HG03103 (cell line): ENCODE results near the gene LYRM2.

ENCODE experiments used
- ATAC-seq: cut with Tn5 transposase; IDR thresholded peaks from one replicate; pipeline ENCODE4 v1.9.1; 2021; ENCODE audit warnings: low read depth; ENCODE audit not compliant: unreplicated experiment

The LYRM2 gene

DNA sequence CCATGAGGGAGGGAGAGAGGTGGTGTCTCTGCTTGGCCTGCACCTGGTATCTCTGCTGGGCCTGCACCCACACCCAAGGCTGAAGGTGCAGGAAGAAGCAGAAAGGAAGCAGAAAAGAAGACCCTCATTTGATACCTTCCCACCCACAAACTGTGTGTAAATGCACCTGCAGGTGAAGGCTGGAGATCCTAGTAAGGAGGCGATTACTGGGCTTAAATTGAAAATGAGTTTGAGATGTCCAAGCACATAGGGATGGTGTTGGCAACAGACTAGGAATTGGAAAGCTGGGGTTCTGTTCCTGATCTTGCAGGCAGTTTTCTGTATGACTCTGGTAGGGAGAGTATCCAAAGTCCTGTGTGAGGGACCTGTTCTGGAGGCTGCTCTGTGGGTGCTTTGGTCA is 74.7 kb downstream of the LYRM2 start:
- ATAC-seq, result no peak

DNA sequence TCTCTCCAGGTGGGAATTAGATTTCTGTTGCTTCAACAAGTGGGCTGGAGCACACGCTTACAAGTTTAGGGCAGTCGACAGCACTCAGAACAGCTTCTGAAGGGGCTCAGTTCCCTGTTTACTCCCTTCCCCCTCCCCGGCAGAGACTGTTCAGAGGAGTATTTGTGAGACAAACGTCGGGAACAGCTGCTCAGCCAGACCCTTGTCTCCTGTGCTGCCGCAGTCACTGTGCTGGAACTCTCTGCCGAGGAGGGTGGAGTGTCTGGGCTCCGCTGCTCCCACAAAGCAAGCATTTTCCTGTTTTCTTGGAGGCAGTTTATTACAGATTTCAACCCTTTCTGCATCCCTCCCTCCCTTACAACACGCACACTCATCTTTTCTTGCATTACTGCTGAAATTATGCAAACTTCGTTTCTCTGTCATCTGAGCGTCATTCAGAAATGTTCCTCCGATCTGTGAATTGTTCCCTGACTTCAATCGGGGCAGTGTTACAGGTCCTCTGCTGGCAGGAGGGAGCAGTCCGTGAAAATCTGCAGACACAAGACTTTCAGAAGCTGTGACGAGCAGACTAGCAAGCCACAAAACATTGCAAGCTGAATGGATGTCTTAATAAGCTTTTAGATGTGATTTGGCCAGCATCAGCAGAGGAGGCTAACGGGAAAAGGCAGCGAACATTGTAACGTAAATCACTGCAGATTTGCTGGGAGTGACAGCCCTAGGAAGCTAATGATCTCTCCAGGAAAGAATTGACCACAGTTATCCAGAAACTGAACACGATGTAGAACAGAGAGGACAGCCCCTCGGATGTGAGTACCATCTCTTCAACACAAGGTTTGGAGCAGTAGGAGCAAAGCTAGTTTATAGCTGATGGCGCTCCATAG is 76.2 kb downstream of the LYRM2 start:
- no peak for ATAC-seq

DNA sequence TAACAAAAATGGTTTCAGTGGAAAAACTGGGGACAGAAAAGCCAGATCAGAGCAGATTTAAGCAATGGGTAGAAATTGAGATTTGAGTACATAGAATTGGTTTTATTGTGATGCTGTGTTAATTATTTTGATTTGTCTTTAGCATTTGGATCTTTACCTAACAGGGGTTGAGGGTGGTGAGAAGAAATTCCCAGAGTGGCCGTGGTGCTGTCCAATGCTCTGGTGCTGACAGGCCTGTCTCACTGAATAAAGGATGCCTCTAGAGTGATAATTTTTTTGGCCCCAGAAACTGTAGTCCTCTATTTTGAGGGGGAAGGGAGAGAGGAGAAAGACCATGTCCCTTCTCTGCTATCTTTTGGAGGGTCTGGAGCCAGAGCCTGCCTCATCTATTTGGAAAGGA is 79.1 kb downstream of the LYRM2 start:
- no peak for ATAC-seq

DNA sequence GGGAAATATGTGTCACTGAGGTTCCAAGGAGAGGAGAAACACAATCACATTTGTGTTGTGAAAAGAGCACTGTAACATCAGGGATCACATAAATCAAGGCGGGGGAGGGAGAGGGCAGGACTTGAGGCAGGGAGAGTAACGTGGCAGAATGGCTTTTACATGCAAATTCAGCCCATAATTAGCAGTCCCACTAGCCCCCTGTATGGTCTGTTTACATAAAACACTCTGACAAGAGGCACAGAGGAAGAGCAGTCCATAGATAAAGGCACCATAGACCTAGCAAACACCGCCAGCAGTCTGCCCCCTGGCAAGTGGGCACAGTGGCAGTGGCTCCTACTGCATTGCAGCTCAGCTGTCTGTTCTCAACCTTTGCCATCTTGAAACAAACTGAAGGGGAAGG is 82.7 kb downstream of the LYRM2 start:
- no peak for ATAC-seq

DNA sequence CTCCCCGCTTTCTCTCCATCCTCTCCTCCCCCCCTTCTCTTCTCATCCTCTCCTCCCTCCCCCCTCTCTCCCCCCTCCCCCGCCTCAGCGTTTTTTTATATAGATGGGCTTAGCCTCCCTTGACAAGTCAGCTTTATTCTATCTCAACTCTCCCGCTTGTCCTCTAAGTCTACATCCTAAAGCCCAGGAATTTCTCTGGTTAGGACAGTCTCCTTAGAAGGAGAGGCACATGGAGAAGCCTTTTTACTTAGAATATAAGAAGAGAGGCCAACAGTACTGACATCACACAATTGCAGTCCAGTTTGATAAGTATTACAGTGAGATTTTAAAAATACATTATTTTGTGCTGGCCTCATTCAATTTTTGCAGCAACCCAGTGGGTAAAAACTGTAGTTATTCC is 83.5 kb downstream of the LYRM2 start:
- no peak for ATAC-seq

DNA sequence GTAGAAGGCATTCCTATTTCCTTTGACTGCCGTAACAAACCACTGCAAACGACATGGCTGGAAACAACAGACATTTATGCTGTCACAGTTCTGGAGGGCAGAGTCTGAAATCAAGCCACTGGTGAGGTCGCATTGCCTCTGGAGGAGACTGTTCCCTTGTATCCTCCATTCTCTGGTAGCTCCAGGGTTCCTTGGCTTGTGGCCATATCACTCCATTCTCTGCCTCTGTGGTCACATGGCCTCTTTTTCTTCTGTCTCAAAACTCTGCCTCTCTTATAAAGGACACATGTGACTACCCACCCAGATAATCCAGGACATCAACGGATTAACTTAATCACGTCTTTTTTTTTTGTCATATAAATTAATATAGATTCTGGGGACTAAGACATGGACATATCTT is 84.4 kb downstream of the LYRM2 start:
- ATAC-seq, result no peak

DNA sequence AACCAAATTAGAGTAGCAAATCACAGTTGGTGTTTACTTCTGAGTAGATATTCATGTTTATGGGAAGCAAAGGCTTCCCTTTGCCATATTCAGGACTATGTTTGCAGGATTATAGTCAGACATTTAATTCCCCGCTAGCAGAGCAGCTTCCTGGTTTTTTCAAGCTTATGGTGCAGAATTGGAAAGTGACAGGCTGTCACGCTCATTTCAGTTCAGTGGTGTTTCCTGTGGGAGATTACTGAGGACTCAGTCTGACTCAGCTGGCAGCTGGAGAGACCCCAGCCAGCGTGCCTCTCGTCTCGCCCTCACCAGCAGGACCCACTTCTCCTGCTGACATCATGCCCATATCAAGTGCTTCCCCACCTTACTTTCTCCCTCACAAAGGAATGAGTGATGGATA is 85.1 kb downstream of the LYRM2 start:
- no peak for ATAC-seq

DNA sequence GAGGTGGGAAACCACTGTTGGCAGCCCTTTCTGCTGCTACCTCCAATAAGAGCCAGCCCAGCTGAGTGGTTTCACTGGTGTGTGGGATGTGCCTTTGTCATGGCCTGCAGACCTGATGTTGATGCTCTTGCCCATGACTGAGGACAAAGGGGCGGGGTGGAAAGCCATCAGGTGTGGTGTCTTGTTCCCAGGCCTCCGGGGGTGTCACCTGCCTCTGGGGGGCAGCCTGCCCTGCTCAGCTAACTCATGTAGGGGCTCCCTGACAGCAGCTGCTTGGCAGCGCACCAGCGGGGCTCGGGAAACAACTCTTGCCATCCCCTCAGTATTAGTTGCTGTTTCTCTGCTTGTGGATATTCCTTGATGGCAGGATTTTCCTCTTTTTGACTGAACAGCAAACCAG is 91.3 kb downstream of the LYRM2 start:
- ATAC-seq, result no peak

DNA sequence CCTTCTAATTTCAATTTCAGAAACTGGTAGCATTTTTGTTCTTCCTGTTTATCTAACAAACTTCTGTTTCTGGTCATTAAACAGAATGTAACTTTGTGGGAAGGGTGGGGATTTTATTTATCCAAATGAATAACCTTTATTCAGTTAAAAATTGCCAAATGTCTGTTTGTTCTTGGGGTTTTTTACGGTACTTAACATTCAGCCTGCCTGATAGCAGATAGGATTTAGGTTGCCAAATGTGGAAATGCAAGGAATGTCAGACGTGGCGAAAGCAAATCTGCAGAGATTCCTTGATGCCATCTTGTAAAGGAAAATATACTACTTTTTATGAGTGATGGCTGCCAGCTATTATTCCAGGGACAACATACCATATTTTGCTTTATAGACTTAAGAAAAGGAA is 95.7 kb downstream of the LYRM2 start:
- no peak for ATAC-seq

DNA sequence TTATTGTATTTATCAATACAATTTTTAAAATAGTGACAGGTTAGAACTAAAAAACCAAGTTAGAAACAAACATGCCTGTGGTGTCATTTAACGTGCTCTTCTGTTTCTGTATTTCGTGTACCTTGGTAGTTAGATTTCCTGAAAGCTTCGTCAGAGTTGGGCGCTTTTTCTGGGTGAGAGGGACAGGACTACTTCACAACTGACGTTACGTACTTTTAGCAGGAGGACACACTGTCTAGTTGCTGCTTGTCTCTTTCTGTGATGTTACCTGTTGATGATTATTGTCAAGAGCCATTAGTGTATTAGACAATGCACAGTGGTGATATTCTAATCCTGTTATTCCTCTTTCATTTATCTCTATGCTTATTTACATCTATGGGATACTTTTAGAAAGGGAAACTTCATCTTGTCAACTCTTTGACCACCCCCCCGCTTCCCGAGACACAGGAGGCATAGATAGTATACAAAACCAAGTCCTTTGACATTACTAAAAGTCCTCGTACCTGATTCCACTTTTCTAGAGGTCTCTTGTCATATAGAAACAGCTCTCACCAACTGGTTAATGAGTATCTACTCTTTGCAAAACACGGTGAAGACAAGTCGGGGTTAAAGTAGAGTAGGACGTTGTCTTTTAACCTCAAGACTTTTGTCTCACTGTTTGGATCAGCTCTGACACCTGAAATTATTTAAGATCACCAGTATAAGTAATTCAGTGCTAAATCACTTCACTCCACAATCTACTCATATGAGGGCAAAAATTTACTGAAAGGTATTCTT is 96.3 kb downstream of the LYRM2 start:
- no peak for ATAC-seq

DNA sequence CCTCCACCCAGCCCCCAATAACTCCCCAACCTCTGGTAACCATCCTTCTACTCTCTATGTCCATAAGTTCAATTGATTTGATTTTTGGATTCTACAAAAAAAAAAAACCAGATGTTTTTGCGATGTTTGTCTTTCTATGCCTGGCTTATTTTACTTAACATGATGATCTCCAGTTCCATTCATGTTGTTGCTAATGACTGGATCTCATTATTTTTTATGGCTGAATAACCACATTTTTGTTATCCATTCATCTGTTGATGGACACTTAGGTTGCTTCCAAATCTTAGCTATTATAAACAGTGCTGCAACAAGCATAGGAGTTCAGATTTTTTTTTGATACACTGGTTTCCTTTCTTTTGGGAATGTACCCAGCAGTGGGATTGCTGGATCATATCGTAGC is 98.8 kb downstream of the LYRM2 start:
- no peak for ATAC-seq

DNA sequence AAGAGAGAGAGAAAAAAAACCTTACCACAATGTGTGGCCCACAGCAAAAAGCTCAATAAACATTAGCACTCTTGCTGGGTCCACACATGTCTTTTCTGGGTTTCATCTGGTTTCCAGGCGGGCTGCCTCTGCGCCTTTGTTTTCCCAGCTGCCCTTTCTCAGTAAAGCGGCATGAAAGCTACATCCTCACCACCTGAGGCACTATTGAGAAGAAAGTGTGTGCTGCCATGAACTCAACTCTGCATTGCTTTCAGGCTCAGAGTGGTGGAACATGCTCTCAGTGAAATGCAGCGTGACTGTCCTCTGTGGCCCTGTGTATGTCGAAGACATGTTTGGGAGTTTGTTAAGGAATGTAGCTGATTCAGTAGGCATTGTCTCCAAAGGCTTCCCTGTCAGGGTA is 102.3 kb downstream of the LYRM2 start:
- no peak for ATAC-seq

DNA sequence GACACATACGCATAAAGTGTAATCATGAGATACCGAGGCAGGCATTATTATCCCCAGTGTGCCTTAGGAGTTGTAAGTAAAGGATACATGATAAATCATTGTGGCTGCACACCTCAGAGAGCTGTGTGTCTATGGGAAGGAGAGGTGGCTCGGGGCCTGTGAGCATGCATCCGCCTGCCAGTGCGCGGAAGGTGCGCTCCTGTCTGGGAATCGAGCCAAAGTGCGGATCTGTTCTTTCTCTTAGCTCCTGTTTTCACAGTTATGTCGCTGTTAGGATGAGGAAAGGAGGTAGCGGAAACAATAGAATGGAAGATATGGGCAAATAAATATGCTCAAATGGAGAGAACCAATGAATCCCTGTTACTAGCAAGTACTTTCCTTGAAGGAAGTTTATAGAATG is 107.6 kb downstream of the LYRM2 start:
- ATAC-seq, result no peak

DNA sequence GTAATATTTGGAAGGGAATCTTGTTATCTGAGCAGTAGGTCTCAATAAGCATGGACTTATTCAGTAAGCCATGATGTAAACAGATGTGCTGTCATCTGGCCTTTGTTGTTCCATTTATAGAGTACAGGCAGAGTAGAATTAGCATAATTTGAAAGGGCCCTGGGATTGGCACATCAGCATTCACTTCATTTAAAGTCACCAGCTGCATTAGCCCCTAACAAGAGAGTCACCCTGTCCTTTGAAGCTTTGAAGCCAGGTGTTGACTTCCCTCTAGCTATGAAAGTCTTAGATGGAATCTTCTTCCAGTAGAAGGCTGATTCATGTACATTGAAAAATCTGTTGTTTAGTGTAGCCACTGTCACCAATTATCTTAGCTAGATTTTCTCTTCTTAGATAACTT is 109.7 kb downstream of the LYRM2 start:
- ATAC-seq, result no peak

DNA sequence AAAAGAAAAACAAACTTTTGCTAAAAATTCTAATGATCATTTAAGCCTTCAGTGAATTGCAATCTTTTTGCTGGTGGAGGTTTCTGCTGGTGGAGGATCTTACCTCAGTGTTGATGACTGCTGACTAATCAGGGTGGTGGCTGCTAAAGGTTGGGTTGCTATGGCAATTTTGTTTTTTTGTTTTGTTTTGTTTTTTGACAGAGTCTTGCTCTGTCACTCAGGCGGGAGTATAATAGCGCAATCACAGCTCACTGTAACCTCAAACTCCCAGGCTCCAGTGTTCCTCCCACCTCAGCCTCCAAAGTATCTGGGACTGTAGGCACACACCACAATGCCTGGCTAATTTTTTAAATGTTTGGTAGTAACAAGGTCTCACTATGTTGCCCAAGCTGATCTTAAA is 110.9 kb downstream of the LYRM2 start:
- no peak for ATAC-seq

DNA sequence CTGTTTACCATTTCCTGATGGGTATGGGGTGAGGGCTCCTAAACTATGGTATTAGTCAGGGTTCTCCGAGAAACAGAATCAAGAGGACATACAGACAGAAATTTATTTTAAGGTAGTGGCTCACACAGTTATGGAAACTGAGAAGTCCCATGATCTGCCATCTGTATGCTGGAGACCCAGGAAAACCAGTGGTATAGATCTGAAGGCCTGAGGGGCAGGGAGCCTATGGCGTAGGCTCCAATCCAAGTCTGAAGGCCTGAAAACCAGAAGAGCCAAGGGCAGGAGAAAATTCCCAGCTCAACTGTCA is 112.0 kb downstream of the LYRM2 start:
- ATAC-seq, result no peak

DNA sequence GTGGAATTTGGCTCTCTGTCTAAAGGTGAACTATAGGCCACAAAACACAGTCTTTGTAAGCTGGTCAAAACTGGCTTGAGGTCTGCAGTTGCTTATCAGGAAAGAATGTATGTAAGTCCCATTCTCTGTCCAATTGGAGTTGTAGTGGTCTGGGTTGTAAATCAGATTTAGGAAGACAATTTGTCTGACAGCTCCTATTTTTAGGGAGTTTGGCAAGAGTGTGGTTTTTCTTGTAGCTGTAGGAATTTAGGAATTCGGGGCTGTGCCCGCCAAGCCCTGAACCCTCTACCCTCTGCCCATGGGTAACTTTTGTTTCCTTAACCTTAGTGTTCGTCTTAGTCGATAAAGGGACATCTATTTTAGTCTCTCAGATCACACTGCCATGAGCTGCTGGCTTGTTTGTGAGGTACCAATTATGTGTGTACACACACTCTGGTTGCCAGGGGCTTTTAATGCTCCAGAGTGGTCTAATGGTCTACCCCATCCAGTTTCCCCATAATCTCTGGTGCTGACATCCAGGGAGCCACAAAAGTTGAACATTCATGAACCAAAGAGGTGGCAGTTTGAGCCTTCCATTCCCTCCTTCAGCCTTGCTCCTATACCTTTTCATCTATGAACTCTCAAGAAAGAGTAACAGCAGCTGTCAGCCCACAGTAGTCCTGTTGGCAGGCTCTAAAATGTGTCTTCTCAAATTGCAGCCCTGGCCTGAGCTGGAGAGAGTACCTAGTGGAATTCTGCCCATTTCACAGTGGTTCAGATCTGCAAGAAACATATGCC is 112.6 kb downstream of the LYRM2 start:
- ATAC-seq, result no peak

DNA sequence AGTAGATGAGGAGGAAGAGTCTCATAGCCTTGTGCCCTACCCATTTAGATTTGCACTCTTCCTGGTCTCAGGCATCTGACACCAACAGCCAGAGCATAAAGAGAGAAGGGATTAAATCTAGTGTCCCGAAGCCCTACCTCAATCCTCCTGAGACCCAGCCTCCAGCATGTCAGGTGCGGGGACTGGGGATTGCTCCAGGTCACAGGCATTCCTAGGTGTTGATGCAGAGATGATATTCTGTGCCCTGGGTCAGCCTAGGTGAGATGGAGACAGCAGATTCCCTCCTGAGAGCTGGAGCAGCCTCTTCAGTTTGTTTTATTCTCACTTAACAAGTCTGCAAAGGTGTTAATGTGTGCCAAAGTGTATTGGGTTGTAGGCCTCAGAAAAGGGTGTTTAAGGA is 115.8 kb downstream of the LYRM2 start:
- ATAC-seq, result no peak

DNA sequence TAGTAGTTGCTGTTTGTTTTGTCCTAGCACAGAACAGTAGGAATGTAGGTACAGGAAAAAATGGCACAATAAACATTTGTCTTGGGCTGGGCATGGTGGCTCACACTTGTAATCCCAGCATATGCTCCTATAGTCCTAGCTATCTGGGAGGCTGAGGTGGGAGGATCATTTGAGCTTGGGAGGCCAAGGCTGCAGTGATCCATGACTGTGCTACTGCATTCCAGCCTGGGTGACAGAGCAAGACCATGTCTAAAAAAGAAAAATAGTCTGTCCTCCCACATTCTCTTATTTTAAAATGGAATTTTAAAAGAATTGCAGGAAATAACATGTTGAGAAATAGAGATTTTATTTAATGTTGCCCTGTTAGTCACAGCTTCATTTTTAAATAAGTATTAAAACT is 117.8 kb downstream of the LYRM2 start:
- ATAC-seq, result no peak

DNA sequence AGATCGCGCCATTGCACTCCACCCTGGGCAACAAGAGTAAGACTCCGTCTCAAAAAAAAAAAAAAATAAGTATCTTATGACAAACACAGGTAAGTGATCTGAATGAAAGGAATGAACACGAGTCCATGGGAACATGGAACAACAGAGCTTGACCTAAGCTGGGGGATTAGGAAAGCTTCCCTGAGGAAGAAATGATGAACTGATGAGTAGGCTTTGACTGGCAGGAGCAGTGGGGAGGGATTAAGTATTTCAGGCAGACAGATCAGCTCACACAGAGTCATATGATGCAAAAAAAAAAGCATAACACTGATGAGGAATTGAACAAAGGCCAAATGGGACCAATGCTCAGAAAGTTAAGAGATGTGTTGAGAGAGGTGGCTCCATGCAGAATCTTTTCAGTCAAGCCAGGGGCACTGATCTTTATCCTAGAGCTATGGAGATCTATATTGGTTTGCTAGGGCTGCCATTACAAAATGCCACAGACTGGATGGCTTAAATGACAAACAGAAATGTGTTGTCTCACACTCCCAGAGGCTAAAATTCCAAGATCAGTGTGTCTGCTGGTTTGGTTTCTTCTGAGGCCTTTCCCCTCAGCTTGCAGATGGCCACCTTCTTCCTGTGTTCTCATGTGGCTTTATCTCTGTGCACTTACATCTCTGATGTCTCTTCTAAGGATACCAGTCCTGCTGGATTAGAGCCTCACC is 120.0 kb downstream of the LYRM2 start:
- no peak for ATAC-seq
